Stimulated activated CD4-positive, alpha-beta T cell treated with anti-CD3 and anti-CD28 coated beads, TNF-alpha, amount 100 ng/mL, for 4 hours (primary cell): ENCODE data around the gene WSCD1.

Experiments
- DNase-seq, 3 experiments: peaks; one replicate each; pipeline ENCODE4 v3.0.0-alpha.2; 2020; ENCODE audit warnings: low read depth in 3 of 3

The WSCD1 gene

DNA sequence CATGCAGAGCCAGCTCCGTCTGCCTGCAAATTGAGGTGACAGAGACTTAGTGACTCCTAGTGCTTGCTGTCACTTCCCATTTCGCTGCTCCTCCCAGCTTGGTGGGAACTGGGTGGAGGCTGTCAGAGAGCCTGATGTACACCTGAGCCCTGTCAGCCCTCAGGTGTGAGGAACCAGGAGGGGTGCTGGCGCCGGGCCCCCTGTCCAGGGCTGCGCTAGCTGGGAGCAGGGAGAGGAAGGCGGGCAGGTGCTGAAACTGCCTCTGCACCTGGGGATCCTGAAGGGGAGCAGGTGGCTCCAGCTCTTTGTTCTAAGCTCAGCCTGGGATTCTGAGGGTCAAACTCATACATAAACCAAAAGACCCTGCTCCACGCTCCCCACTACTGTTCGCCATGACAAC lies 10.8 kb upstream of the WSCD1 start:
- no peak for DNase-seq

DNA sequence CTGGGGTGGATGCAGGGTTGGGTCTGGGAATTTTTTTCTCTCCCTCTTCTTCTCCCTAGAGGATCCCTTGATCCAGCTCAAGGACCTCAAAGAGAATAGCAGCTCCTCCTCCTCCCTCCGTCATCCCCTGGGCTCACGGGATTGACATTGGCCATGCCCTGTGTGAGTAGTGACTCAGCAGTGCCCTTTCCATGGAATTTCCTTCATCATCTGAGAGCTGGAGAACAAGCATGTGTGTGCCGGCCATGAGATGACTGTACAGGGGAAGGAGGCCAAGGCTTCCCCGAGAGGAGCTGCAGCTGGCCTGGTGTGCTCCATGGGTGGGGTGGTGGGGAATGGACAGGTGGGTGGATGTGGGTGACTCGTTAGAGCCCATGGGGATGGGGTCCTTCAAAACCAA lies 8.9 kb upstream of the WSCD1 start:
- DNase-seq: no peak

DNA sequence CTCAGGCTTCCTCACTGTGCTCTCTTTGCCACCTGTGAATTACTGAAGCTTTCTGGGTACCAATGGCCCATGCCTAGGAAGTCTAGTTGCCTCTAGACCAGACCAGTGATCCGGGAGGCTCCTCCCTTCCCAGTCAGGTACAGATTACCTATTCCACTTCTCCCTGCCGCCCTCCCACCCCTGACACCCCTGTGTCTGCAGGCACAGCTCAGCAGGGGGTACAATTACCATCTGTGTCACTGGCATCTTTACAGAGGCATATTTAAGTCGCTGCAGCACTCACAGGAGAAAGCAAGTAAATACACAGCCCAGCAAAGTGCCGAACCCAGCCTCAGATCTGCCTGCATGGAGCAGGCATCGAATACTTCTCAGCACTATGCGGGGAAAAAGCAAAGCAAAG lies 5.3 kb upstream of the WSCD1 start:
- DNase-seq: no peak

- no peak for DNase-seq
Observed at GRCh38 chr17:6065351-6065750, 4.8 kb upstream of the WSCD1 start.

- DNase-seq: no peak
Observed at GRCh38 chr17:6066183-6066948, 3.8 kb upstream of the WSCD1 start.

GRCh38 chr17:6067060-6067459 lies 3.1 kb upstream of the WSCD1 start:
- no peak for DNase-seq

DNA sequence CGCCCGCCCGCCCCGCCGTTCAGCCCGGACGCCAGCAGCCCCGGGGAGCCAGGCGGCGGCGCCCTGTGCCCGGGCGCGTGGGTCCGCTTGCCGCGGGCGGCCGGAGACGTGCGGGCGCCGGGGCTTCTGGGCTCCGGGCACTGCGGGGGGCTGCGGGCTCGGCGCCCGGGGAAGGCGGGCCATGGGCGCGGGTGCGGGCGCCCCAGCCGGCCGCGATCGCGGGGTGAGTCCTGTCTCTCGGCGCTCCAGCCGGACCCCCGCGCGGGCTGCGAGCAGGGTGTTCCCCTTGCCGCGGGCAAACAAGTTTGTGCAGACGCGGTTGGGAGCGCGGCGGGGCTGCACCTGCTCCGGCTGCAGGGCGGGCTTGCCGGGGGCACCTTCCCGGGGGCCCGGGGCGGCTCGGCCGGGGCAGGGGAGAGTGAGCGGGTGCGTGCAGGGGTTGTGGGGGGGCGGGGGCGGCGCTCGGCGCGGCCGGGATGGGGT lies 292 bp downstream of the WSCD1 start:
- DNase-seq: no peak

GRCh38 chr17:6070913-6071511 lies 833 bp downstream of the WSCD1 start:
- DNase-seq: no peak

DNA sequence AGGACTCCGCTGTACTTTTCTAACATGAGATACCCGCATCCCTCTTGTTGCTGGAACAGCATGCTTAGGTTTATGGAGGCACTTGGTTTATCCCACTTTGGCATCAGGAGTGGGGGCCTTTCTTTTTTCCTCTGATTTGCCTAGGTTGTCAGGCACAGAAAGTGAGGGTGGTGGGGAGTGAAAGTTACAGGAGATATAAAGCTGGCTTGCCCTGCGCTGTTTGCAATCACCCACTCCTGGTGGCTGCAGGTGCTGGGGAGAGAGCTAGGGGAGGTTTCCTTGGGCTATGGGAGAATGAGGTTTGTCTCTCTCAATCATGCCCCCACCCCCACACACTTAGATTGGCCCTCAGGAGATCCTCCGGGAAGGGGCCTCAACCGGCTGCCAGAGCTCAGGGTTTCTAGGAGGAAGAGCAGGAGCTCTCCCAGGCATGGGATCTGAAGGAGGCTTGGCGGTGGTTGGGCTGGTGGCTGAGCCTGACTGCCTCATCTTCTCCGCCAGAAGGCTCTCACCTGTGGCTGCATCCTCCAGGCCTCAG lies 1.4 kb downstream of the WSCD1 start:
- no peak for DNase-seq

- DNase-seq: no peak
Observed at GRCh38 chr17:6072157-6072556, 2.0 kb downstream of the WSCD1 start.

GRCh38 chr17:6072611-6073010 lies 2.4 kb downstream of the WSCD1 start:
- no peak for DNase-seq

DNA sequence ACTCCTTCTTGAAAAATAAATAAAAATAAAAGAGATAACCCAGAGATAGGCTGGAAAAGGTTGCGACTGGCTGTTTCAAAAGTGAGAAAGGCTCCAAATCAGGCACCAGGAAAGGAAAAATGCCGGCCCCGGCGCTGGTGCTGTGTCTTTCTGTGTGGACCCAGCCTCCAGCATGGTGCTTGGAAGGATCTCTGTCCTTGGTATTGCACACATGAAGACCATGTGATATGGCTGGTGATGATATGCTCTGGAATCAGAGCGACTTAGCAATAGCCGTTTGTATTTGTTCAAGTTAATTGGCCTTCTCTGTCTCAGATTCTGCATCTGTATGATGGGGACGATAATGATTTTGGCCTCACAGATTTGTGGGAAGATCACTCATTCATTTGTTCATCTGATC lies 3.4 kb downstream of the WSCD1 start:
- no peak for DNase-seq

DNA sequence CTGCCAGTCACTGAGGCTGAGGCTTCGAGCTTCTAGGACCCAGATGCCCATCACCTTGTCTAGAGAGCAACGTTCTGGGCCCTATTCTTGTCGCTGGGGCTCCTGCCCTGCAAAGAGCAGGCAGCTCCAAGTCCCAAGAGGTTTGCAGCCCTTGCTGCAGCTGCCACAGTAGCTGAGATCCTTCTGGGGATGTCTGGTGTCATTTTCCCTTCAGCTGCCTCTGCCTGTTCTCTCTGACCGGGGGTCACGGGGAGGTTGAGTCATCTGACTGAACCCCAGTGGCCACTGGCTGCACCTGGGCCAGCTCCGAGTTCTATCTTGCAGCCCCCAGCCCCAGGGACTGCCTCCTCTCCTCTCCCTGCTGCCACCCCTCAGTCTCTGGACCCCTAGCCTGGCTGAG lies 4.9 kb downstream of the WSCD1 start:
- no peak for DNase-seq

DNA sequence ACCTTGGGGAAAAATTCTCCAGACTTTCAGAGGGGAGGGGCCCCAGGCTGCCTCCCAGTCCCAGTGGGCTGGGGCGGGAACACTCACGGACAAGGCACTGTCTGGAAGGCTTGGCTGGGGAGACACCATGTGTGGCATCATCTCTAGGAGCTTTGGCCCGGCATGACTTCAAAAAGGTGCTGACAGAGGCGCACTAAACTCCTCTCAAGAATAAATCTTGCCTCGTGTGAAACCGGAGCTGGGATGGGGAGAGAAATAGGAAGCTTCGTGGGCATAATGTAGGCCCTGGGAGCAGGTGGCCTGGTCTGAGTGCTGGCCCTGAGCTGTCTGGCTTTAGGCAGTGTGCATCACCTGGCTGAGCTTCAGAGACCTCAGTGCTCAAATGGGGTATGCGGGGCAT lies 5.7 kb downstream of the WSCD1 start:
- DNase-seq: no peak

DNA sequence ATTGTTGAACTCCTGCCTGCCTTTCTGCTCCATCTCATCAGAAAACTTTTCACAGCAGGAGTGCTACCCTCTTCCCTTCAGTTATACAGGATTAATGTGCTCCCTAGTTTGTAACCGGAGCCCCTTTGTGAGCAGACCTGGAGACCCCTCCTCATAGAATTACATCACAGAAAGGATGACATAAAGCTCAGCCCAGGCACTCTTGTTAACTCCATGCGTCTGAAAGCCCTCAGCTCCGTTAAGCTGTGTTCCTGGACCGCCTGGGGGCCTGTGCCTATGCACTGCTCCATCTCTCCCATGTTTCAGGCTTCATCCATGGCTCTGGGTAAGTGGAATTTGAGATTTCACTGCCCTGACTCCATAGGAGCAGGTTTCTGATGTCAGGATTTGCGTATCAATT lies 7.6 kb downstream of the WSCD1 start:
- no peak for DNase-seq

DNA sequence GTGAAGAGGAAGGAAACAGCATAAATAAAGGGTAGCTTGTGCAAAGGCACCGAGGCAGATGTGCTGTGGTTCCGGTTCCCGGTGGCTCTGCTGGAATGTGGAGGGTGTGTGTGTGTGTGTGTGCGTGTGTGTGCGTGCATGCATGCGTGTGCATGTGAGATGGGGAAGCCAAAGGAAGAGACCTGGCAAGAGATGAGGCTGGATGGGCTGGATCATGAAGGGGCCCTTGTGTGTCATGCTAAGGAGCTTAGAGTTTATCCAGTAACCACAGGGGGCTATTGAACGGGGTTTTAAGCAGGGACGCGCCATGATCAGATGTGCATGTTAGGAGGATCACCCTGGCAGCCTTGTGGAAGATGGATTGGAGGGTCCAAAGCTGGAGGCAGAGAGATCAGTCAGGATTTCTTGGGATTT lies 8.3 kb downstream of the WSCD1 start:
- DNase-seq: no peak

DNA sequence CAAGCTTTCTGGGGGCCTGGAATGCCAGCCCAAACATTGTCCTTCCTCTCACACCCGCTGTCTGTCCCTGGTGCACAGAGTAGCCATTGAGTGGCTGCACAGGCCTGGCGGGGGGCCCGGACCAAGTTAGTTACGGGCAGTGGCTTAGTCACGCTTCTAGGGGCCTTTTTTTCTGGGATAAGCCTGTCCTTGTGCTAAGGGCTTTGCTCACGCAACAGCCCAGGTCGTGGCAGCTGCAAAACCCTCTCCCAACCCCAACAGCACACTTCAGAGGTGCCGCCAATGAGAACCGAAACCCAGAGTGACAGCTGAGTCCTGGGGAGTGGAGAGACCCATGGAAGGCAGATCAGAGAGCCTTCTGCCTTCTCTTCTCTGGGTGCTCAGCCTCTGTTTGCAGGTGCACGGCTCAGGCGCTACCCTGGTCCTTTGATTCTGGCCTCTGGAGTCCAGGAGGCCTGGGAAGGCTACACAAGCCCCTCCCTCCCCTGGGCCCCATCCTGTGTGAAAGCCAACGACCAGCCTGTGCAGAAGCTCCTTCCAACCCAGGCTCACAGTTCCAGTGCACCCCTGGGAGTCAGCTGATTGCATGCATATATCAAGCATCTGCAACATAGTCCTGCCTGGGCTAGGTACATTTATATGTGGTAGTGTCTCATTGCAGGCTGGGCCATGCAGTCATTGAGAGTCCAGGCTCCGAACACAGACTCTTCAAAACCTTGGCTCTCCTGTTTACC lies 9.1 kb downstream of the WSCD1 start:
- DNase-seq: no peak

- no peak for DNase-seq
Observed at GRCh38 chr17:6079960-6080359, 9.8 kb downstream of the WSCD1 start.

DNA sequence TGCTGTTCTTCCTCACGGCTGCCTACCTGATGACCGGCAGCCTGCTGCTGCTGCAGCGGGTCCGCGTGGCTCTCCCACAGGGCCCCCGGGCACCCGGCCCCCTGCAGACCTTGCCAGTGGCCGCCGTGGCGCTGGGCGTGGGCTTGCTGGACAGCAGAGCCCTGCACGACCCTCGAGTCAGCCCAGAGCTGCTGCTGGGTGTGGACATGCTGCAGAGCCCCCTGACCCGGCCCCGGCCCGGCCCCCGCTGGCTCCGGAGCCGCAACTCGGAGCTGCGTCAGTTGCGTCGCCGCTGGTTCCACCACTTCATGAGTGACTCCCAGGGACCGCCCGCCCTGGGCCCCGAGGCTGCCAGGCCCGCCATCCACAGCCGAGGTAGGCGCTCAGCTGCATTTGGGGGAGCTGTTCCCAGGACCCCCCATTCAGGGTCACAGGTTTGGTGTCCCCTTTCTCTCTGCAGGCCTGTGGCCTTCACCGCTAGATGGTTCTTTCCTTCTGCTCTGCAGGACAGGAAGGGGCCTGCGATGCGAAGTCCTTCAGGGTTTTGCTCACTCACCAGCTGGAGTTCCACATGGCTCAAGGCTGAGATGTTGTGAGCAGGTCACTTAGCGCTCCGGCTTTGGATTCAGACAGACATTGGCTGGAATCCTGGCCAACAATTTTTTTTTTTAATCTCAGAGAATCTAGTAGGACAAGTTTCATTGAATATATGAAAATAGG lies 10.7 kb downstream of the WSCD1 start:
- DNase-seq: no peak

- no peak for DNase-seq
Observed at GRCh38 chr17:6082335-6082734, 12.2 kb downstream of the WSCD1 start.

GRCh38 chr17:6084311-6085161 lies 14.4 kb downstream of the WSCD1 start:
- DNase-seq: no peak
